HFF-Myc (cell line): Measurements from ENCODE around the gene PRLR.

Experiments
- DNase-seq: peaks from one replicate; pipeline ENCODE4 v3.0.0-alpha.2; 2011; ENCODE audit warnings: low read depth; ENCODE audit errors: extremely low read depth
- H3K4me3 ChIP-seq: replicated peaks from 2 replicates; pipeline ENCODE4 v1.5.1; 2011; ENCODE audit warnings: low read depth, mild to moderate bottlenecking, control low read depth, low read length
- TF ChIP-seq, protein P1 (sequence below): IDR thresholded peaks from 2 replicates; pipeline ENCODE4 v1.5.1; 2012; ENCODE audit warnings: mild to moderate bottlenecking, low read depth, low read length, control low read depth; ENCODE audit errors: missing control alignments

The PRLR gene

DNA sequence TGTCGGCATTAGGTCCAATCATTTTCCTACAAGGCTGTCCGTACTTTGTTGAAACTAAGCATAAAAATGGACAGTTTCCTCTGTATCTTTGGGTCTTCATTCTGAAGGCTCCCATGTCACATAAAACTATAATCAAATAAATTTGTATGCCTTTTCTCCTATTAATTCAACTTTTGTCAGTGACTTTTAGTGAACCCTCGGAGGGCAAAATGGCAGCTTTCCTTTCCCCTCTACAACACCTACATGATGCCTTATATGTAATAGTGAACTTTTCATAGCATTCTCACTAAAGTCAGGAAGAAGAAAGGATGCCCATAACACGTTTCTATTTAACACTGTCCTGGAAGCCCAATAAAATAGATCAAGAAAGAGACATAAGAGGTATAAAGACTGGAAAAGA is 177.4 kb downstream of the PRLR start:
- H3K4me3 ChIP-seq, result no peak overlapping the region
- TF ChIP-seq, protein P1, sequence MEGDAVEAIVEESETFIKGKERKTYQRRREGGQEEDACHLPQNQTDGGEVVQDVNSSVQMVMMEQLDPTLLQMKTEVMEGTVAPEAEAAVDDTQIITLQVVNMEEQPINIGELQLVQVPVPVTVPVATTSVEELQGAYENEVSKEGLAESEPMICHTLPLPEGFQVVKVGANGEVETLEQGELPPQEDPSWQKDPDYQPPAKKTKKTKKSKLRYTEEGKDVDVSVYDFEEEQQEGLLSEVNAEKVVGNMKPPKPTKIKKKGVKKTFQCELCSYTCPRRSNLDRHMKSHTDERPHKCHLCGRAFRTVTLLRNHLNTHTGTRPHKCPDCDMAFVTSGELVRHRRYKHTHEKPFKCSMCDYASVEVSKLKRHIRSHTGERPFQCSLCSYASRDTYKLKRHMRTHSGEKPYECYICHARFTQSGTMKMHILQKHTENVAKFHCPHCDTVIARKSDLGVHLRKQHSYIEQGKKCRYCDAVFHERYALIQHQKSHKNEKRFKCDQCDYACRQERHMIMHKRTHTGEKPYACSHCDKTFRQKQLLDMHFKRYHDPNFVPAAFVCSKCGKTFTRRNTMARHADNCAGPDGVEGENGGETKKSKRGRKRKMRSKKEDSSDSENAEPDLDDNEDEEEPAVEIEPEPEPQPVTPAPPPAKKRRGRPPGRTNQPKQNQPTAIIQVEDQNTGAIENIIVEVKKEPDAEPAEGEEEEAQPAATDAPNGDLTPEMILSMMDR, result no peak
- no peak for DNase-seq

GRCh38 chr5:35050541-35051126 is 179.7 kb downstream of the PRLR start:
- DNase-seq, result no peak
- no peak overlapping the region for H3K4me3 ChIP-seq
- TF ChIP-seq, protein P1, result no peak

GRCh38 chr5:35048910-35049309 is 181.4 kb downstream of the PRLR start:
- TF ChIP-seq, protein P1, result no peak
- H3K4me3 ChIP-seq, result no peak overlapping the region
- DNase-seq, result no peak

- DNase-seq, result no peak
- TF ChIP-seq, protein P1, result no peak
- no peak within 1 kb of the TSS for H3K4me3 ChIP-seq
These were observed 182.4 kb downstream of the PRLR start, which contains the start of gene AGXT2 for GRCh38 chr5:35047785-35048404. Gene AGXT2, minus strand, starts transcription at chr5:35047949. Its CDS starts 57 bp downstream, at chr5:35047892.

- peak; percentile 74 for DNase-seq
- no peak overlapping the region for H3K4me3 ChIP-seq
- TF ChIP-seq, protein P1, result no peak
These were observed 183.5 kb downstream of the PRLR start for GRCh38 chr5:35046774-35047173.

GRCh38 chr5:35045280-35045679 is 185.0 kb downstream of the PRLR start:
- H3K4me3 ChIP-seq, result no peak overlapping the region
- TF ChIP-seq, protein P1, result no peak
- no peak for DNase-seq
